GM12875 (cell line): Measurements from ENCODE around the gene TEX22.
"Not testable (repeated sequence)": the region's sequence is repeated elsewhere in the genome, so short reads cannot be mapped to it uniquely, and the experiment has no call there.

Experiments
- H3K4me3 ChIP-seq: one replicate; pipeline ENCODE4 v1.5.1; 2011; ENCODE audit warnings: low read depth, low read length, control low read depth
- TF ChIP-seq, protein P1 (sequence below): IDR thresholded peaks from 2 replicates; pipeline ENCODE4 v1.5.1; 2011; ENCODE audit warnings: low read depth, mild to moderate bottlenecking, control low read depth, inconsistent platforms, low read length, moderate library complexity, borderline replicate concordance; ENCODE audit not compliant: insufficient read depth

The TEX22 gene

DNA sequence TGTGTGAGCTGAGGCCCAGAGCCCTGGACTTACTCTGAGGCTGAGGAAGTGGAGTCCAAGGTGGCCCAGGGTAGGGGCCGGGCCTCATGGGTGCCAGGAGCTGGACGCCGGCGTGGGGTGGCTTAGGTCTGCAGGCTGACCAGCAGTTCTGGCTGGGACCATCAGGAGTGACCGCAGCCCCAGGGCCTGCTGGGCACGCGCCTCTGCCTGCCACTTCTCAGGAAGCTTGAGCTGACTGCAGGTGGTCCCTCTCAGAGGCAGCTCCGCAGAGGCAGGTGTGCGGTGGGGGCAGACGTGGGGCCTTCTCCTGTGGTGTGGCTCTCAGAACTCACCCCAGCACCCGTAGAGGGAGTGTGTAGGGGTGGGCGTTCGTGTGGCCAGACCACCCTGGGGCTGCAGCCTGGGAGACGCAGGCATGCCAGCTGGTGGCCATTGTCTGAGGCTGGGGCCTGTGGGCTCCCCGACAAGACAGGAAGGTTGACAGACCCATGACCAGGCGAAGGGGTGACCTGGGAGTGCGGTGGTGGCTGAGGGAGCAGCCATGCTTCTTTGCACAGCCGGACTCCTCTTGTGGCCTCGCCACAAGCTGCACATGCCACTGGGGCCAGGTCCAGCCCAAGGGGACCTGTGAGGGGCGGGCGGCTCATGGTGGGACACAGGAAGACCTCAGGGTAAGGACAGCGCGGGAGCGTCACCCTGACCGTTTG is 40.0 kb upstream of the TEX22 start:
- no peak overlapping the region for H3K4me3 ChIP-seq

DNA sequence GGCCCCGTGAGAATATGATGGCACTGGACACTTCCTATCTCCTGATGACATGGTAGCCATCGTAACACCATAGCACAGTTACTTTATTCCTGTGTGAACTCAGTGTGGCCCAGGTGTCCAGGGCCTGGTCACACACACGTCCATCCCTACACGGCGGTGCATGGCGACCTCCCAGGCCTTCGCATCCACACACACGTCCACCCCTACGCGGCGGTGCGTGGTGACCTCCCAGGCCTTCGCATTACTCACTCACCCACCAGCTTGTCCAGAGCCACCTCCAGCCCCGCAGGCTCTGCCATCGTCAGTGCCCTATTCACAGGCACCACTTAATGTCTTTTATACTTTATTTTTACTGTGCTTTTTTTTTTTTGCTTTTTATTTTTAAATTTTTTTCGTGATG is 39.4 kb upstream of the TEX22 start:
- H3K4me3 ChIP-seq, result no peak overlapping the region

More for the DNA sequence above, 40.0 kb upstream of the TEX22 start:
- TF ChIP-seq, protein P1, sequence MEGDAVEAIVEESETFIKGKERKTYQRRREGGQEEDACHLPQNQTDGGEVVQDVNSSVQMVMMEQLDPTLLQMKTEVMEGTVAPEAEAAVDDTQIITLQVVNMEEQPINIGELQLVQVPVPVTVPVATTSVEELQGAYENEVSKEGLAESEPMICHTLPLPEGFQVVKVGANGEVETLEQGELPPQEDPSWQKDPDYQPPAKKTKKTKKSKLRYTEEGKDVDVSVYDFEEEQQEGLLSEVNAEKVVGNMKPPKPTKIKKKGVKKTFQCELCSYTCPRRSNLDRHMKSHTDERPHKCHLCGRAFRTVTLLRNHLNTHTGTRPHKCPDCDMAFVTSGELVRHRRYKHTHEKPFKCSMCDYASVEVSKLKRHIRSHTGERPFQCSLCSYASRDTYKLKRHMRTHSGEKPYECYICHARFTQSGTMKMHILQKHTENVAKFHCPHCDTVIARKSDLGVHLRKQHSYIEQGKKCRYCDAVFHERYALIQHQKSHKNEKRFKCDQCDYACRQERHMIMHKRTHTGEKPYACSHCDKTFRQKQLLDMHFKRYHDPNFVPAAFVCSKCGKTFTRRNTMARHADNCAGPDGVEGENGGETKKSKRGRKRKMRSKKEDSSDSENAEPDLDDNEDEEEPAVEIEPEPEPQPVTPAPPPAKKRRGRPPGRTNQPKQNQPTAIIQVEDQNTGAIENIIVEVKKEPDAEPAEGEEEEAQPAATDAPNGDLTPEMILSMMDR, result no peak

DNA sequence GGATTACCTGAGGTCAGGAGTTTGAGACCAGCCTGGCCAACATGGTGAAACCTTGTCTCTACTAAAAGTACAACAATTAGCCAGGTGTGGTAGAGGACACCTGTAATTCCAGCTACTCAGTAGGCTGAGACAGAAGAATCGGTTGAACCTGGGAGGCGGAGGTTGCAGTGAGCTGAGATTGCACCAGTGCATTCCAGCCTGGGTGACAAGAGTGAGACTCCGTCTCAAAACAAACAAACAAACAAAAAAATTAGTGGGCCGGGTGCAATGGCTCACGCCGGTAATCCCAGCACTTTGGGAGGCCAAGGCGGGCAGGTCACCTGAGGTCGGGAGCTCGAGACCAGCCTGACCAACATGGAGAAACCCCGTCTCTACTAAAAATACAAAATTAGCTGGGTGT is 36.9 kb upstream of the TEX22 start:
- H3K4me3 ChIP-seq, result not testable (repeated sequence)

More for the DNA sequence above, 39.4 kb upstream of the TEX22 start:
- TF ChIP-seq, protein P1, result no peak

DNA sequence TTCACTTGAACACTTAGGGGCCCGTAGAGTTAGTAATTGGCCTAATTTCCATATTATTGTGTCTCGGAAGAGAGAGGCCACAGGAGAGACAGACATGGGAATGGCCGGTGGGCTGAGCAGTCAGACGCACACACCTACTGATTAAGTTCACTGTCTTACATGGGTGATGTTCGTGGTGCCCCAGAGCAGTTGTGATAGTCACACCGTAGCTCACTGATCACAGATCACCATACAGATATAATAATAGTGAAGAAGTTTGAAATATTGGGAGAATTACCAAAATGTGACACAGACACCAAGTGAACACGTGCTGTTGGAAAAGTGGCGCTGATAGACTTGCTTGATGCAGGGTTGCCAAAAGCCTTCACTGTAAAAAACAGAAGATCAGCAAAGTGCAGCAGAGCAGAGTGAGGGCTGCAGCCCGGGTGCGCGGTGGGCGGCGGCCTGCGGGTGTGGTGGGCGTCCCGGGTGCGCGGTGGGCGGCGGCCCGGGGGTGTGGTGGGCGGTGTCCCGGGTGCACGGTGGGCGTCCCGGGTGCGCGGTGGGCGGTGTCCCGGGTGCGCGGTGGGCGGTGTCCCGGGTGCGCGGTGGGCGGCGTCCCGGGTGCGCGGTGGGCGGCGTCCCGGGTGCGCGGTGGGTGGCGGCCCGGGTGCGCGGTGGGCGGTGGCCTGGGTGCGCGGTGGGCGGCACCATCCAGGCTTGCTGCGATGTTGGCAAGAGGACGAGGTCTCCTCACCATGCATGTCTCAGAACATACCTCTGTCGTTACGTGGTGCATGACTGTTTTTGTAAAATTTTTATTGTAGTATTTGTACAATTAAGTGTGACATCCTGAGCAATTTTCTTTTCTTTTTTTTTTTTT is 34.3 kb upstream of the TEX22 start:
- no peak overlapping the region for H3K4me3 ChIP-seq
- TF ChIP-seq, protein P1, result no peak

DNA sequence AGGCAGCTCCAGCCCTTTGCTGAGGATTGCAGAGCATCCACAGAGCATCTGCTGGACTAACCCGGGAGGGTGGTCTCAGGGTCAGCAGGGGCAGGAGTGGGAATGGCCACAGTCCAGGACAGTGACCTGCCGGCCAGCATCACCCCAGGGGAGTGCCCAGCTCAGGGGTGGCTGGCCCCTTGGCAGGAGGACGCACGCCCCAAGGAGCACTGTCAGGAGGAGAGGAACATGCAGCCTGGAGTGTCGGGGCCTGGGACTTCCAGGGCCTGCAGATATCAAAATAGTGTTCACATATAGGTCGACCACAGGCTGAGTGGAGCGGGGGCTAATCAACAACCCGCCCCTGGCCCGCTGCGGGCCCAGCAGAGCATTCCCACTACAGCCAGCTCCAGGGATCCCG is 33.2 kb upstream of the TEX22 start:
- TF ChIP-seq, protein P1, result no peak

DNA sequence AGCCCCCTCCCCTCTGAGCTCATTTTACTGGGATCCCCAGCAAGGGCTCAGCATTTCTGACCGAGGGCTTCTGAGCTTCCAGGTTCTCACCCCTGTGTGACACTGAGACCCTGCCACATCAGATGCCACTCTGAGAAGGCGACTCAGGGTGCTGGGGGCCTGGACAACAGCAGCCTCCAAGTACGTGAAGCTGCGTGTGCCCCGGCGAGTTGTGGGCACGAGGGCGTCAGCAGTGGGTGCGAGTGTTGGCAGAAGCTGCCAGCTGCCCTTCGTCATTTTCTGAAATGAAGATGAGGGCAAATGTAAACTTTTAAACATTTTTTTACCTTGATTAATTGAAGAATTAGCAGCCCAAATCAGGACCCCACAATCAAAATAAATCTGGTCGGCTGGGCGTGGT is 32.7 kb upstream of the TEX22 start:
- no peak overlapping the region for H3K4me3 ChIP-seq
- TF ChIP-seq, protein P1, result no peak

More for the DNA sequence above, 33.2 kb upstream of the TEX22 start:
- H3K4me3 ChIP-seq, result no peak overlapping the region

DNA sequence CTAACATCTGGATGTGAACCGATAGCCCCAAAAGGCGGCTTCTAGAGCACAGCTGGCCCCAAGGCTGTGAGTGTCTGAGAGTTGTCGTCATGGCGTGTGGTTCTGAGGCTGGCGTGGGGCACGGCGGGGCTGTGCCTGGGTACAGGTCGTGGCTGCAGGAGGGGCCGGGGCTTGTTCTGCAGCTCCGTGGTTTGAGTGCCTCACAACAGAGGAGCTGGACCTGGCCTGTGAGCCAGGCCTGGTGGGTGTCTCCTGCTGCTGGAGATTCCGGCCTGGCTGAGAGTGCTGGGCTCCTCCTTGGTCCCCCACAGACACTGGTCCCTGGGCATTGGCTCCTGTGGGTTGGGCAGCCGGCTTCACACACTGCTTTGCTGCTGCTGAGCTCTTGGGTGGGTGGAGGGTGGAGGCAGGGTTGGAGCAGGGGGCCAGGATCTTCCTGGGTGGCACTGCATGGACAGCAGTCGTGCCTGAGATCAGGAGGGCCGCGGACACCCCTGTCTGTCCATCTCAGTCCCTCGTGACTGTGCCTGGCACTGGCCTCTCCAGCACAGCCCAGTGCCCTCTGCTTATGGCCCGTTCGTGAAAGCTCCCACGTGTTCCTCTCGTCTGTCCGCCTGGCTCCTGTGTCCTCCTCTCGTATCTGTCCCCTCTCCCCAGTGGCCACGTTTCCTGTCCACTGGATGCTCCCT is 31.8 kb upstream of the TEX22 start:
- TF ChIP-seq, protein P1, result no peak
- H3K4me3 ChIP-seq, result no peak overlapping the region
